Measurements from ENCODE around the gene C4A.
A peak's percentile ranks its signal among the peaks of the same experiment; 100 is the strongest.
"Not testable (repeated sequence)": the region's sequence is repeated elsewhere in the genome, so short reads cannot be mapped to it uniquely, and the experiment has no call there.

C4A gene

GRCh38 chr6:32047855-32048766, 66.3 kb downstream of the C4A start (continued):
- no peak for TF ChIP-seq ZNF394 (tag by site-specific recombination; IDR thresholded peaks at IDR 0.05; ENCODE audit: borderline replicate concordance)
- peak; percentile 52 for TF ChIP-seq GLIS1 (tag by site-specific recombination; IDR thresholded peaks at IDR 0.05)
- no peak for TF ChIP-seq ZNF19 (tag by site-specific recombination; IDR thresholded peaks at IDR 0.05; ENCODE audit: low read depth)
- TF ChIP-seq ZNF362 (tag by site-specific recombination; IDR thresholded peaks at IDR 0.05), result no peak
- no peak for TF ChIP-seq ZNF501 (tag by site-specific recombination; IDR thresholded peaks at IDR 0.05)
- TF ChIP-seq ZNF670 (tag by site-specific recombination; IDR thresholded peaks at IDR 0.05; ENCODE audit: low read depth), result no peak
- no peak for TF ChIP-seq HOXD13 (CRISPR knock-in tag; IDR thresholded peaks at IDR 0.05; ENCODE audit: borderline replicate concordance)
- TF ChIP-seq, protein P1, sequence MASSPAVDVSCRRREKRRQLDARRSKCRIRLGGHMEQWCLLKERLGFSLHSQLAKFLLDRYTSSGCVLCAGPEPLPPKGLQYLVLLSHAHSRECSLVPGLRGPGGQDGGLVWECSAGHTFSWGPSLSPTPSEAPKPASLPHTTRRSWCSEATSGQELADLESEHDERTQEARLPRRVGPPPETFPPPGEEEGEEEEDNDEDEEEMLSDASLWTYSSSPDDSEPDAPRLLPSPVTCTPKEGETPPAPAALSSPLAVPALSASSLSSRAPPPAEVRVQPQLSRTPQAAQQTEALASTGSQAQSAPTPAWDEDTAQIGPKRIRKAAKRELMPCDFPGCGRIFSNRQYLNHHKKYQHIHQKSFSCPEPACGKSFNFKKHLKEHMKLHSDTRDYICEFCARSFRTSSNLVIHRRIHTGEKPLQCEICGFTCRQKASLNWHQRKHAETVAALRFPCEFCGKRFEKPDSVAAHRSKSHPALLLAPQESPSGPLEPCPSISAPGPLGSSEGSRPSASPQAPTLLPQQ (tag by site-specific recombination; IDR thresholded peaks at IDR 0.05), result no peak

- POLR2A ChIA-PET; H3K36me3 ChIP-seq (ENCODE audit: control insufficient read depth in 2 of 2, insufficient read depth in 1 of 2, low read length in 2 of 2); H3K27ac ChIP-seq (ENCODE audit: extremely low read depth, low read depth, low read length); H3K4me3 ChIP-seq (ENCODE audit: low read depth, low read length); H3K4me1 ChIP-seq (ENCODE audit: control insufficient read depth, insufficient read depth, low read length); H3K9me3 ChIP-seq (ENCODE audit: control insufficient read depth, insufficient read depth, low read depth, low read length): not testable (repeated sequence)
- CTCF ChIA-PET, result interaction anchor here (0.7 to 3.1 kb wide), 9 partner anchors 14 to 71 kb away, joined by 3 to 32 read pairs (median 13); no protein-coding TSS in a partner anchor
Measured at GRCh38 chr6:32049149-32049548, 67.3 kb downstream of the C4A start.

- H3K9me3 ChIP-seq (ENCODE audit: control insufficient read depth, insufficient read depth, low read depth, low read length); H3K27ac ChIP-seq (ENCODE audit: extremely low read depth, low read depth, low read length); H3K4me3 ChIP-seq (ENCODE audit: low read depth, low read length); H3K4me1 ChIP-seq (ENCODE audit: control insufficient read depth, insufficient read depth, low read length); H3K36me3 ChIP-seq (ENCODE audit: control insufficient read depth in 2 of 2, insufficient read depth in 1 of 2, low read length in 2 of 2); POLR2A ChIA-PET: not testable (repeated sequence)
- CTCF ChIA-PET, result interaction anchor here (0.6 to 3.1 kb wide), 2 partner anchors 46 to 363 kb away, joined by 3 to 16 read pairs; no protein-coding TSS in a partner anchor
Measured at GRCh38 chr6:32049736-32050135, 67.9 kb downstream of the C4A start.

DNA sequence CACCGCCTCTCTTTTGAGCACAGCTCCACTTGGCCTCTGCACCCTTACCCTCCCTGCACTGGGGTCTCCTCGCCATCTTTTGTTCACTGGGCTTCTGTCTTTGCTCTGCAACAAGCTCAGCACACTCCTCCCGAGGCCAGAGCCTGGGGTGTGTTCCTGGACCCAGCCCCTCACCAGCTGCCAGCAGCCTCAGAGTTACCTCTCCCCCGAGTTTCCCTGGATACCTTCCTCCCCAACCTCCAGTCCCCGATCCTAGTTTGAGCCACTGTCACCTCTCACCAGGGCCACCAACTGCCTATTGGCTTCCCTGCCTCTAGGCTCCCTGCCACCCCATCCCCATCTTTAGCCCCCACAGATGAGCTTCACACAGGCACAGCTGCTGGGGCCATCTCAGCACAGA, 68.7 kb downstream of the C4A start:
- H3K4me3 ChIP-seq (ENCODE audit: low read depth, low read length), result no peak overlapping the region
- no peak overlapping the region for H3K27ac ChIP-seq (ENCODE audit: extremely low read depth, low read depth, low read length)
- no peaks in the 10 kb centered on the region for H3K4me1 ChIP-seq (ENCODE audit: control insufficient read depth, insufficient read depth, low read length)
- H3K9me3 ChIP-seq (ENCODE audit: control insufficient read depth, insufficient read depth, low read depth, low read length), result no peaks in the 10 kb centered on the region
- H3K36me3 ChIP-seq (ENCODE audit: control insufficient read depth in 2 of 2, insufficient read depth in 1 of 2, low read length in 2 of 2), result no peaks in the 10 kb centered on the region
- TF ChIP-seq, protein P2, sequence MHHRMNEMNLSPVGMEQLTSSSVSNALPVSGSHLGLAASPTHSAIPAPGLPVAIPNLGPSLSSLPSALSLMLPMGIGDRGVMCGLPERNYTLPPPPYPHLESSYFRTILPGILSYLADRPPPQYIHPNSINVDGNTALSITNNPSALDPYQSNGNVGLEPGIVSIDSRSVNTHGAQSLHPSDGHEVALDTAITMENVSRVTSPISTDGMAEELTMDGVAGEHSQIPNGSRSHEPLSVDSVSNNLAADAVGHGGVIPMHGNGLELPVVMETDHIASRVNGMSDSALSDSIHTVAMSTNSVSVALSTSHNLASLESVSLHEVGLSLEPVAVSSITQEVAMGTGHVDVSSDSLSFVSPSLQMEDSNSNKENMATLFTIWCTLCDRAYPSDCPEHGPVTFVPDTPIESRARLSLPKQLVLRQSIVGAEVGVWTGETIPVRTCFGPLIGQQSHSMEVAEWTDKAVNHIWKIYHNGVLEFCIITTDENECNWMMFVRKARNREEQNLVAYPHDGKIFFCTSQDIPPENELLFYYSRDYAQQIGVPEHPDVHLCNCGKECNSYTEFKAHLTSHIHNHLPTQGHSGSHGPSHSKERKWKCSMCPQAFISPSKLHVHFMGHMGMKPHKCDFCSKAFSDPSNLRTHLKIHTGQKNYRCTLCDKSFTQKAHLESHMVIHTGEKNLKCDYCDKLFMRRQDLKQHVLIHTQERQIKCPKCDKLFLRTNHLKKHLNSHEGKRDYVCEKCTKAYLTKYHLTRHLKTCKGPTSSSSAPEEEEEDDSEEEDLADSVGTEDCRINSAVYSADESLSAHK (tag by site-specific recombination; IDR thresholded peaks at IDR 0.05), result no peak
- TF ChIP-seq EGR2 (tag by site-specific recombination; IDR thresholded peaks at IDR 0.05; ENCODE audit: low read depth) (no peak), ZNF341 (tag by site-specific recombination; IDR thresholded peaks at IDR 0.05; ENCODE audit: low read depth) (no peak), ZNF324 (tag by site-specific recombination; IDR thresholded peaks at IDR 0.05) (no peak), ZBTB21 (tag by site-specific recombination; IDR thresholded peaks at IDR 0.05) (no peak), ZNF223 (tag by site-specific recombination; IDR thresholded peaks at IDR 0.05) (no peak), ZNF629 (tag by site-specific recombination; IDR thresholded peaks at IDR 0.05) (no peak), GLI2 (tag by site-specific recombination; IDR thresholded peaks at IDR 0.05; ENCODE audit: borderline replicate concordance, low read depth) (no peak), ZNF280D (tag by site-specific recombination; IDR thresholded peaks at IDR 0.05) (no peak)
- TF ChIP-seq, protein P3, sequence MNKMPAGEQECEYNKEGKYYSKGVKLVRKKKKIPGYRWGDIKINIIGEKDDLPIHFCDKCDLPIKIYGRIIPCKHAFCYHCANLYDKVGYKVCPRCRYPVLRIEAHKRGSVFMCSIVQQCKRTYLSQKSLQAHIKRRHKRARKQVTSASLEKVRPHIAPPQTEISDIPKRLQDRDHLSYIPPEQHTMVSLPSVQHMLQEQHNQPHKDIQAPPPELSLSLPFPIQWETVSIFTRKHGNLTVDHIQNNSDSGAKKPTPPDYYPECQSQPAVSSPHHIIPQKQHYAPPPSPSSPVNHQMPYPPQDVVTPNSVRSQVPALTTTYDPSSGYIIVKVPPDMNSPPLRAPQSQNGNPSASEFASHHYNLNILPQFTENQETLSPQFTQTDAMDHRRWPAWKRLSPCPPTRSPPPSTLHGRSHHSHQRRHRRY (tag by site-specific recombination; IDR thresholded peaks at IDR 0.05), result no peak
- ChIA-PET POLR2A (interaction anchor here (0.6 kb wide), 1 partner anchor 373 kb away, joined by 3 read pairs; no protein-coding TSS in a partner anchor), CTCF (interaction anchor here (0.6 to 1.5 kb wide), 6 partner anchors 10 to 709 kb away, joined by 3 to 4 read pairs (median 4); no protein-coding TSS in a partner anchor)

Measured in HEK293 (cell line).